Vagina (tissue), 2 donors: ENCODE data around the gene ZNF622. TPM values are rescaled to one million over a fixed set of nuclear protein-coding genes. Genes with fewer than 3 reads are reported as not detected.

Experiments used
- DNase-seq, 2 donors: peaks; one replicate each; pipeline ENCODE4 v3.0.0-alpha.2; 2017; ENCODE audit errors: extremely low spot score in 2 of 2
- H3K27ac ChIP-seq: fragments of 200-600 bp; sonication (generic); one replicate; pipeline ENCODE4 v1.5.1; 2019
- H3K27me3 ChIP-seq: fragments of 200-600 bp; sonication (generic); one replicate; pipeline ENCODE4 v1.5.1; 2019
- H3K36me3 ChIP-seq, 2 donors: fragments of 200-600 bp; sonication (generic); one replicate each; pipeline ENCODE4 v1.5.1; 2017 to 2019
- H3K4me1 ChIP-seq: fragments of 200-600 bp; sonication (generic); one replicate; pipeline ENCODE4 v1.5.1; 2019
- H3K4me3 ChIP-seq, 2 donors: fragments of 200-600 bp; sonication (generic); 1 replicate in 1 of 2; 2 replicates in 1 of 2; pipeline ENCODE4 v1.5.1; 2016 to 2019
- H3K9me3 ChIP-seq: fragments of 200-600 bp; sonication (generic); one replicate; pipeline ENCODE4 v1.5.1; 2019
- CTCF ChIP-seq, 3 experiments: fragments of 450-650 bp in 2 of 3; fragments of 200-600 bp in 1 of 3; sonication (generic) in 1 of 3; IDR thresholded peaks; one replicate each; pipeline ENCODE4 v1.5.1; 2017 to 2019; ENCODE audit warnings: antibody characterized with exemption in 3 of 3, mild to moderate bottlenecking in 2 of 3, moderate library complexity in 2 of 3
- POLR2A ChIP-seq, 2 donors: fragments of 450-650 bp; IDR thresholded peaks; one replicate each; pipeline ENCODE4 v1.6.1; 2017; ENCODE audit warnings: antibody characterized with exemption in 2 of 2, mild to moderate bottlenecking in 2 of 2, moderate library complexity in 2 of 2
- POLR2AphosphoS5 ChIP-seq, 2 donors: sonication (generic); formaldehyde crosslinking; IDR thresholded peaks; one replicate each; pipeline ENCODE4 v1.9.0; 2017; ENCODE audit warnings: antibody characterized with exemption in 2 of 2, mild to moderate bottlenecking in 2 of 2, low read depth in 1 of 2; ENCODE audit not compliant: insufficient read depth in 1 of 2
- intact Hi-C: fragments of 100-400 bp; cut with DNase I; formaldehyde crosslinking; loops from one replicate; pipeline ENCODE4 v1.15.1; 2023
- total RNA-seq: library from RNA; depleted of rRNA; stranded (reverse); fragments of >200 nt; gene quantifications from one replicate; pipeline ENCODE4 v1.2.3, GENCODE V29; 2016

ZNF622 gene
- total RNA-seq, 1 donor from 2014 or later = 19.4 TPM

DNA sequence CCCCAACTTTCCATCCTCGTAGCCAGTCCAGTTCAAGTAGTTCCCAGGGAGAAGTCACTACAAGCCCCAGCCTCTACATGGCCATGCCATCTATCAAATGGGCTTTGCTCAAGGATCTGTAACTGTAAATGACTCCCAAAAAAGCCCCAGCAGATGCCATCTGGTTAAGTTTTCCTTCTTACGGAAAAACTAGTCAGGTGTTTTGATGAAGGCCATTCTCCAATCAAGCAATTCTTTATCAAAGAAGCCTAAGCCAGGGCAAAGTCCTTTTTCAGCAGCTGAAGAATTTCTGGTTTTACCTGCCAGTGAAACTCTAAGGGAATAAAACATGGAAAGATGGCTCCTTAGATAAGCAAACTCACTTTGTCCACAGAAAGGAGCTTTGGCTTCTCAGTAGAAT, 21.9 kb upstream of the ZNF622 start:
- DNase-seq = no peak
- intact Hi-C loops = no loop called here
- Histone ChIP-seq H3K4me1 (peaks cover 16% of the 10 kb centered on the region), H3K9me3 (no peaks in the 10 kb centered on the region), H3K4me3 (no peak overlapping the region), H3K36me3 (no peaks in the 10 kb centered on the region), H3K27ac (no peak overlapping the region), H3K27me3 (no peaks in the 10 kb centered on the region)
- TF ChIP-seq POLR2AphosphoS5 (IDR thresholded peaks at IDR 0.05; ENCODE audit: insufficient read depth in 1 of 2, low read depth in 1 of 2) (no peak), CTCF (IDR thresholded peaks at IDR 0.05) (no peak), POLR2A (IDR thresholded peaks at IDR 0.05) (no peak)

GRCh38 chr5:16486711-16487111, 21.1 kb upstream of the ZNF622 start:
- Histone ChIP-seq H3K36me3 (no peaks in the 10 kb centered on the region), H3K4me1 (peaks cover 17% of the 10 kb centered on the region), H3K9me3 (no peaks in the 10 kb centered on the region), H3K4me3 (no peak overlapping the region), H3K27ac (no peak overlapping the region), H3K27me3 (no peaks in the 10 kb centered on the region)
- intact Hi-C loops = no loop called here
- DNase-seq = no peak
- TF ChIP-seq POLR2A (IDR thresholded peaks at IDR 0.05) = no peak
- TF ChIP-seq CTCF (IDR thresholded peaks at IDR 0.05) = no peak
- TF ChIP-seq POLR2AphosphoS5 (IDR thresholded peaks at IDR 0.05; ENCODE audit: insufficient read depth in 1 of 2, low read depth in 1 of 2) = no peak

DNA sequence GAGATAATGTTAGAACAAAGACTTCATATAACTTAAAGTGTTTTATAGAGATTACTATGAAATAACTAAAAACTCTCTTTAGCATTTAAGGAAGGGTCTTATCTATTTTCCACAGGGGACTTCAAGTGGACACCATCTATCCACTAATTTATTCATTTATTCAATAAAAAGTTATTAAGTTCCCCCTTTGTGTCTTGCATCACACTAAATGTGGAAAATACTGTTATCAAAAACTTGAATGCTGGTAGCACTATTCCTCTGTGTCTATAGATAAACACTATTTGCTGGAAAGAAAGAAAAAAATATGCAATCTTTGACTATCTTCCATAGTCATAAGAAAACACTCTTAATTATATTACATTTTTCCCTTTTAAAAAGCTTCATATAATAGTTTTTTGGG, 20.1 kb upstream of the ZNF622 start:
- TF ChIP-seq POLR2AphosphoS5 (IDR thresholded peaks at IDR 0.05; ENCODE audit: insufficient read depth in 1 of 2, low read depth in 1 of 2) (no peak), CTCF (IDR thresholded peaks at IDR 0.05) (no peak), POLR2A (IDR thresholded peaks at IDR 0.05) (no peak)
- no peak for DNase-seq
- Histone ChIP-seq H3K36me3 (no peaks in the 10 kb centered on the region), H3K9me3 (no peaks in the 10 kb centered on the region), H3K4me1 (peaks cover 14% of the 10 kb centered on the region), H3K27me3 (no peaks in the 10 kb centered on the region), H3K27ac (no peak overlapping the region), H3K4me3 (no peak overlapping the region)
- intact Hi-C loops = no loop called here

- Histone ChIP-seq H3K27ac (no peak overlapping the region), H3K36me3 (no peaks in the 10 kb centered on the region), H3K9me3 (no peaks in the 10 kb centered on the region), H3K27me3 (no peaks in the 10 kb centered on the region), H3K4me1 (peaks cover 14% of the 10 kb centered on the region), H3K4me3 (no peak overlapping the region)
- TF ChIP-seq POLR2AphosphoS5 (IDR thresholded peaks at IDR 0.05; ENCODE audit: insufficient read depth in 1 of 2, low read depth in 1 of 2) (no peak), POLR2A (IDR thresholded peaks at IDR 0.05) (no peak), CTCF (IDR thresholded peaks at IDR 0.05) (no peak)
- intact Hi-C loops = no loop called here
- no peak for DNase-seq
Observed at GRCh38 chr5:16484081-16484480, 18.5 kb upstream of the ZNF622 start.

DNA sequence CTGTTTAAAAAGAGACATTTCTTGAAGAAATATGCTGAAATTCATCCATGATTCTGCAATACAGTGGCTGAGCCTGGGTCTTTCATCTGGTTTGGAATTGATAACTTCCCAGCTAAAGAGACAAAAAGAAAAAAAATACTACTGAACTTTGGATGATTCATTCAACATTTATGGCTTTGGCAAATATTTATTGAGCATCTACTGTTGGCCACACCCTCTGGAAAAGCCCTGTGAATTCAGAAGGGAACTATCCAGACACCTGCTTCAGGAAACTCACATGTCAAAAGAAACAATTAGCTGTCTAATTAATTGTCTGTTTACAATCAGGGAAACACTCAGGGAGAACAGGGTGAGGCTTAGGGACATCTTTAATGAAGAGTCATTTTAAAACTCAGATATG, 17.8 kb upstream of the ZNF622 start:
- Histone ChIP-seq H3K36me3 (no peaks in the 10 kb centered on the region), H3K4me3 (no peak overlapping the region), H3K27me3 (no peaks in the 10 kb centered on the region), H3K9me3 (no peaks in the 10 kb centered on the region), H3K4me1 (peaks cover 14% of the 10 kb centered on the region), H3K27ac (no peak overlapping the region)
- intact Hi-C loops = no loop called here
- DNase-seq = no peak
- no peak for TF ChIP-seq POLR2A (IDR thresholded peaks at IDR 0.05)
- TF ChIP-seq POLR2AphosphoS5 (IDR thresholded peaks at IDR 0.05; ENCODE audit: insufficient read depth in 1 of 2, low read depth in 1 of 2) = no peak
- TF ChIP-seq CTCF (IDR thresholded peaks at IDR 0.05) = no peak
